CD4-positive, alpha-beta memory T cell (primary cell): ENCODE results near the gene HID1. TPM values are rescaled to one million over a fixed set of nuclear protein-coding genes. Genes with fewer than 3 reads are reported as not detected.
A peak's percentile ranks its signal among the peaks of the same experiment; 100 is the strongest.

Experiments used
- CTCF ChIA-PET: fragments of 350-600 bp; sonication (Branson Sonifier 250); formaldehyde crosslinking; loops from one replicate; lab custom pipeline; 2021; ENCODE audit warnings: inconsistent platforms; ENCODE audit not compliant: partially characterized antibody; lab: Charles Lee
- POLR2A ChIA-PET: fragments of 350-600 bp; sonication (Branson Sonifier 250); formaldehyde crosslinking; loops from one replicate; lab custom pipeline; 2021; ENCODE audit not compliant: partially characterized antibody; lab: Charles Lee
- DNase-seq, 5 donors: peaks; one replicate each; pipeline versions ENCODE4 v3.0.0 to v3.0.0-alpha.2; 2020 to 2022; ENCODE audit warnings: mixed read lengths in 1 of 5
- H3K27ac ChIP-seq: one replicate; pipeline ENCODE4 v1.7.0; 2013; ENCODE audit warnings: low read depth, low read length
- H3K27me3 ChIP-seq: 2 replicates; pipeline ENCODE4 v1.7.0; 2013; ENCODE audit warnings: mild to moderate bottlenecking, low read length, moderate library complexity; ENCODE audit not compliant: insufficient read depth
- H3K36me3 ChIP-seq: 2 replicates; pipeline ENCODE4 v1.7.0; 2013; ENCODE audit warnings: mild to moderate bottlenecking, low read length, moderate library complexity; ENCODE audit not compliant: insufficient read depth
- H3K4me1 ChIP-seq: 2 replicates; pipeline ENCODE4 v1.7.0; 2013; ENCODE audit warnings: mild to moderate bottlenecking, low read length, moderate library complexity; ENCODE audit not compliant: insufficient read depth
- H3K4me3 ChIP-seq, 2 donors: one replicate each; pipeline ENCODE4 v1.7.0; 2013; ENCODE audit warnings: low read length in 2 of 2, mild to moderate bottlenecking in 1 of 2
- H3K9me3 ChIP-seq, 2 donors: one replicate each; pipeline ENCODE4 v1.7.0; 2013; ENCODE audit warnings: low read length in 2 of 2, control low read depth in 1 of 2; ENCODE audit not compliant: control insufficient read depth in 1 of 2
- H3K27ac Mint-ChIP-seq, 7 donors: one replicate each; pipeline ENCODE4 v1.8.0; 2020 to 2021; ENCODE audit warnings: mixed read lengths in 7 of 7, mild to moderate bottlenecking in 6 of 7, inconsistent platforms in 3 of 7, moderate library complexity in 3 of 7
- H3K27me3 Mint-ChIP-seq, 2 donors: one replicate each; pipeline ENCODE4 v1.8.0; 2020 to 2021; ENCODE audit warnings: mixed read lengths in 2 of 2
- H3K36me3 Mint-ChIP-seq, 2 donors: one replicate each; pipeline ENCODE4 v1.8.0; 2020 to 2021; ENCODE audit warnings: mixed read lengths in 2 of 2, inconsistent platforms in 1 of 2, mild to moderate bottlenecking in 1 of 2
- H3K4me1 Mint-ChIP-seq, 4 donors: one replicate each; pipeline ENCODE4 v1.8.0; 2020 to 2021; ENCODE audit warnings: mixed read lengths in 4 of 4, mild to moderate bottlenecking in 1 of 4
- H3K4me3 Mint-ChIP-seq, 8 donors: one replicate each; pipeline ENCODE4 v1.8.0; 2020 to 2021; ENCODE audit warnings: mixed read lengths in 8 of 8, mild to moderate bottlenecking in 7 of 8, moderate library complexity in 6 of 8, inconsistent platforms in 3 of 8
- H3K9me3 Mint-ChIP-seq, 8 donors: one replicate each; pipeline ENCODE4 v1.8.0; 2020 to 2021; ENCODE audit warnings: mixed read lengths in 8 of 8, mild to moderate bottlenecking in 5 of 8, inconsistent platforms in 3 of 8, moderate library complexity in 1 of 8
- intact Hi-C: fragments of 100-400 bp; cut with micrococcal nuclease; formaldehyde crosslinking; loops from one replicate; pipeline ENCODE4 v1.15.1; 2023
- polyA plus RNA-seq, 2 donors: library from polyadenylated mRNA; unstranded; fragments of 300-500 nt; fragmentation: Illumina TruSeq; gene quantifications; one replicate each; pipeline ENCODE4 v1.2.3, GENCODE V29; 2021
- total RNA-seq, 2 experiments: library from RNA; stranded (reverse); gene quantifications; one replicate each; pipeline ENCODE4 v1.2.3, GENCODE V29; 2021

The HID1 gene
- 10 to 100 TPM; 17.5 to 19.5 TPM for total RNA-seq
- polyA plus RNA-seq, result 1 to 10 TPM; 3.0 to 5.1 TPM

DNA sequence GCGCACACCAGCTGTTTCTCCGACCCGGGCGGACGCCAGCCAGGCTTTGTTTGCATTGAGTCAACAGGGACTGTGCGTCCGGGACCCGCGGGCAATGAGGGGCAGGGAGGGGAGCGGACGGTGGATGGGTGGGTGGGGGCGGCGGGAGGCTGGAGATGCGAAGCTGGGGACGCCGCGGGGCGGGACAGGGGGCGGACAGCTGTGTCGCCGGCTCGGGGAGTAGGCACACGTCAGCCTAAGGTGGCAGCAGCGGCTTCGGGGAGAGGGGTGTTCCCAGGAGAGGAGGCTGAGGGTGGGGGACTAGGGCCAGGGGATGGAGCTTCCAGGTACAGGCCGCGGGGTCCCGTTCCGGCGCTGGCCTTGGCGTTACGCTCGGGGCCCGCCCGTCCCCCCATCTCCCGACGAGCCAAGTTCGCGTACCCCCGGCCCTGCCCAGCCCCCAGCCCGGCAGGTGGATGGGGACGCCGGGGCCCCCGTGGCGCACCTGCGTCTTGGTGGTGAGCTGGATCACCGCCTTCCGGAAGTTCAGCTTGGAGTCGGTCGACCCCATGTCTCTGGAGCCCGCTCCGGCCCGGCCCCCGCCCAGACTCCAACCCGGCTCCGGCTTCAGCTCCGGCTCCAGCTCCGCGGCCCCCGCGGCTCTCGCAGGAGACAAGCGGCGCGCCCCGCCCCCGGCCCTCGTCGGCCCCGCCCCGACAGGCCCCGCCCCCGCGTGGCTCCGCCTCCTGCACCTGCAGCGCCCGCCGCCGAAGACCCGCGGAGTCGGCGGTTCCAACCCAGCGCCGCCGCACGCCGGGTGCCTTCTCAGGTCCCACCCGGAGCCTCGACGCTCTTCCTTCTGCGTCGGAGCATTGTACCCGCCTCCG lies at the start of gene HID1:
HID1 (minus strand) TSS at position 653 of the 866 bp plus-strand sequence; CDS start at position 550, 103 bp downstream.
- no peaks in the 10 kb centered on the region for H3K27me3 ChIP-seq
- no peaks in the 10 kb centered on the region for H3K36me3 Mint-ChIP-seq
- no peaks in the 10 kb centered on the region for H3K9me3 Mint-ChIP-seq
- no peaks in the 10 kb centered on the region for H3K36me3 ChIP-seq
- intact Hi-C loops, result loop anchor here (1.0 to 2.0 kb wide), 2 partner anchors 15 to 74 kb away; partner anchors contain the start of genes ATP5PD, CDR2L and KCTD2
- ChIA-PET POLR2A (interaction anchor here (1.3 to 3.0 kb wide), 12 partner anchors 10 to 234 kb away, joined by 3 to 25 read pairs (median 5); partner anchors contain the start of genes ARMC7, CDR2L, FDXR and MRPL58), CTCF (interaction anchor here (0.8 to 6.6 kb wide), 8 partner anchors 9 to 437 kb away, joined by 3 to 80 read pairs (median 6); partner anchors contain the start of gene CDR2L)
- peak within 1 kb of the TSS; percentile 57 to 90 (median 74) for H3K27ac Mint-ChIP-seq
- peak; percentile 71 to 75 (median 74) for DNase-seq
- H3K9me3 ChIP-seq, result no peaks in the 10 kb centered on the region
- H3K4me1 Mint-ChIP-seq, result peaks cover 4 to 11% (median 7%) of the 10 kb centered on the region in 4 donors
- peaks cover 3 to 5% of the 10 kb centered on the region in 2 donors for H3K27me3 Mint-ChIP-seq
- peaks cover 15% of the 10 kb centered on the region for H3K4me1 ChIP-seq
- H3K4me3 Mint-ChIP-seq, result peak within 1 kb of the TSS; percentile 81 to 92 (median 86)
- H3K27ac ChIP-seq, result peak within 1 kb of the TSS; percentile 32
- peak within 1 kb of the TSS; percentile 36 to 62 for H3K4me3 ChIP-seq

DNA sequence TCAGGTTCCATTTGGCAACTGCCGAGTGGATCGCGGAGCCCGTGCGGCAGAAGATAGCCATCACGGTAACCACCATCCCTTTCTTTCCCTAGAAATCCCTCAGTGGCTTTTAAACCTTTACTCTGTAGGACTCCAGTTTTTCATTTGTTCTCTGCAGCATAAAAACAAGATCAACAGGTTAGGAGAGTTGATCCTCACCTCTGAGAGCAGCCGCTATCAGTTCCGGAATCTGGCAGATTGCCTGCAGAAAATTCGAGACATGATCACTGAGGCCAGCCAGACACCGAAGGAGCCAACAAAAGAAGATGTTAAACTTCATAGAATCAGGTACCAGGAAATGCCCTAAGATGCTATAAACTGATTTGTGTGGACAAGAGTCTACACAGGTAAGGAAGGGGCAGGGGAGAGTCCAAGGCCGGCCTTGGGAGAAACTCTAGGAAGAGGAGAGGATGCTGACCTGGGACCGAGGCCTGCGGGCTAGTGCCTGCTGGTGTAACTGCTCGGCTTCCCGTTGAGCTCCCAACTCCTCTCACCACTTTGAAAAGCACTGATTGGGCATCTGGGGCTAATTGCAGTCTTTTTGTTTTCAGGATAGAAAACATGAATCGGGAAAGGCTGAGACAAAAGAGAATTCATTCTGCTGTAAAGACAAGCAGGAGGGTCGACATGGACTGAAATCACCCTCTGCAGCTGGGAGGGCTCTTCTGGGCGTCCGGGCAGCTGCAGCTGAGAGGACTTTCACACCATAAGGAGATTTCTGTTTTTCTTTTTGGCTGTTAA lies 48.0 kb upstream of the HID1 start:
- H3K4me1 Mint-ChIP-seq, result peaks cover 14 to 22% (median 17%) of the 10 kb centered on the region in 4 donors
- Histone ChIP-seq H3K27me3 (no peaks in the 10 kb centered on the region), H3K4me3 (no peak overlapping the region), H3K27ac (no peak overlapping the region), H3K36me3 (peaks cover 45% of the 10 kb centered on the region), H3K4me1 (peaks cover 10% of the 10 kb centered on the region), H3K9me3 (no peaks in the 10 kb centered on the region)
- H3K9me3 Mint-ChIP-seq, result peaks cover 0 to 2% (median 0%) of the 10 kb centered on the region in 8 donors
- DNase-seq, result no peak
- H3K27ac Mint-ChIP-seq, result peak overlapping the region in 1 of 7 donors; percentile 57
- H3K27me3 Mint-ChIP-seq, result no peaks in the 10 kb centered on the region
- intact Hi-C loops, result no loop called here
- H3K36me3 Mint-ChIP-seq, result peaks cover 43 to 53% of the 10 kb centered on the region in 2 donors
- H3K4me3 Mint-ChIP-seq, result no peak overlapping the region
- ChIA-PET CTCF (interaction anchor here (1.3 to 2.0 kb wide), 2 partner anchors 47 to 59 kb away, joined by 3 to 8 read pairs; no protein-coding TSS in a partner anchor), POLR2A (interaction anchor here (1.6 kb wide), 1 partner anchor 16 kb away, joined by 3 read pairs; no protein-coding TSS in a partner anchor)

GRCh38 chr17:75019710-75020109 lies 47.2 kb upstream of the HID1 start:
- POLR2A ChIA-PET, result no interaction called here
- H3K9me3 ChIP-seq, result no peaks in the 10 kb centered on the region
- H3K4me3 Mint-ChIP-seq, result no peak overlapping the region
- CTCF ChIA-PET, result interaction anchor here (0.8 to 2.0 kb wide), 3 partner anchors 10 to 58 kb away, joined by 3 to 8 read pairs (median 3); no protein-coding TSS in a partner anchor
- no peaks in the 10 kb centered on the region for H3K27me3 ChIP-seq
- H3K4me1 Mint-ChIP-seq, result peaks cover 12 to 20% (median 17%) of the 10 kb centered on the region in 4 donors
- no peak overlapping the region for H3K4me3 ChIP-seq
- no peak for DNase-seq
- H3K36me3 Mint-ChIP-seq, result peaks cover 46 to 58% of the 10 kb centered on the region in 2 donors
- H3K27ac Mint-ChIP-seq, result peak overlapping the region in 1 of 7 donors; percentile 57
- intact Hi-C loops, result no loop called here
- H3K27ac ChIP-seq, result no peak overlapping the region
- peaks cover 0 to 2% (median 0%) of the 10 kb centered on the region in 8 donors for H3K9me3 Mint-ChIP-seq
- H3K4me1 ChIP-seq, result peaks cover 1% of the 10 kb centered on the region
- no peaks in the 10 kb centered on the region for H3K27me3 Mint-ChIP-seq
- H3K36me3 ChIP-seq, result peaks cover 45% of the 10 kb centered on the region

- Histone ChIP-seq H3K27me3 (no peaks in the 10 kb centered on the region), H3K4me3 (no peak overlapping the region), H3K4me1 (no peaks in the 10 kb centered on the region), H3K27ac (no peak overlapping the region), H3K36me3 (peaks cover 45% of the 10 kb centered on the region), H3K9me3 (no peaks in the 10 kb centered on the region)
- CTCF ChIA-PET, result interaction anchor here (0.8 to 2.0 kb wide), 3 partner anchors 11 to 58 kb away, joined by 3 to 8 read pairs (median 3); no protein-coding TSS in a partner anchor
- Mint-ChIP-seq H3K36me3 (peaks cover 46 to 59% of the 10 kb centered on the region in 2 donors), H3K27ac (no peak overlapping the region), H3K27me3 (no peaks in the 10 kb centered on the region), H3K9me3 (peaks cover 0 to 2% (median 0%) of the 10 kb centered on the region in 8 donors), H3K4me3 (no peak overlapping the region), H3K4me1 (peaks cover 14 to 19% (median 17%) of the 10 kb centered on the region in 4 donors)
- POLR2A ChIA-PET, result no interaction called here
- DNase-seq, result no peak
- intact Hi-C loops, result no loop called here
These were observed 46.6 kb upstream of the HID1 start for GRCh38 chr17:75019146-75019545.

GRCh38 chr17:75013092-75013559 lies 40.6 kb upstream of the HID1 start:
- H3K4me1 Mint-ChIP-seq, result peaks cover 22 to 44% (median 33%) of the 10 kb centered on the region in 4 donors
- peaks cover 0 to 2% (median 0%) of the 10 kb centered on the region in 8 donors for H3K9me3 Mint-ChIP-seq
- H3K27ac ChIP-seq, result peak overlapping the region; percentile 71
- intact Hi-C loops, result no loop called here
- DNase-seq, result no peak
- H3K36me3 Mint-ChIP-seq, result peaks cover 13 to 22% of the 10 kb centered on the region in 2 donors
- no peaks in the 10 kb centered on the region for H3K9me3 ChIP-seq
- POLR2A ChIA-PET, result interaction anchor here (0.8 to 4.3 kb wide), 28 partner anchors 9 to 503 kb away, joined by 3 to 91 read pairs (median 8); partner anchors contain the start of genes ARMC7, ATP5PD, CDR2L and FDXR
- CTCF ChIA-PET, result interaction anchor here (0.9 to 9.5 kb wide), 23 partner anchors 9 to 188 kb away, joined by 3 to 89 read pairs (median 8); partner anchors contain the start of genes ATP5PD, CDR2L, HID1 and KCTD2
- H3K27me3 ChIP-seq, result no peaks in the 10 kb centered on the region
- peak overlapping the region; percentile 80 to 94 (median 92) for H3K27ac Mint-ChIP-seq
- no peaks in the 10 kb centered on the region for H3K27me3 Mint-ChIP-seq
- H3K4me3 ChIP-seq, result peak overlapping the region; percentile 85 to 90
- peak overlapping the region; percentile 93 to 98 (median 96) for H3K4me3 Mint-ChIP-seq
- H3K4me1 ChIP-seq, result peaks cover 19% of the 10 kb centered on the region
- H3K36me3 ChIP-seq, result peaks cover 6% of the 10 kb centered on the region
